Ovary (tissue), 3 donors: Measurements from ENCODE around the gene SLC25A53.

Experiments used
- EP300 ChIP-seq: sonication (generic); formaldehyde crosslinking; IDR thresholded peaks from one replicate; pipeline ENCODE4 v1.6.1; 2017; ENCODE audit warnings: antibody characterized with exemption
- POLR2A ChIP-seq: fragments of 450-650 bp; IDR thresholded peaks from one replicate; pipeline ENCODE4 v1.6.1; 2017; ENCODE audit warnings: antibody characterized with exemption, mild to moderate bottlenecking, moderate library complexity
- TF ChIP-seq, protein P1 (sequence below), 3 donors: fragments of 450-650 bp in 2 of 3; fragments of 200-600 bp in 1 of 3; IDR thresholded peaks; one replicate each; pipeline versions ENCODE4 v1.5.1 to v1.8.0; 2016 to 2022; ENCODE audit warnings: antibody characterized with exemption in 3 of 3, mild to moderate bottlenecking in 1 of 3
- donor health status: DM: no; HTN: no; CAD: no.

DNA sequence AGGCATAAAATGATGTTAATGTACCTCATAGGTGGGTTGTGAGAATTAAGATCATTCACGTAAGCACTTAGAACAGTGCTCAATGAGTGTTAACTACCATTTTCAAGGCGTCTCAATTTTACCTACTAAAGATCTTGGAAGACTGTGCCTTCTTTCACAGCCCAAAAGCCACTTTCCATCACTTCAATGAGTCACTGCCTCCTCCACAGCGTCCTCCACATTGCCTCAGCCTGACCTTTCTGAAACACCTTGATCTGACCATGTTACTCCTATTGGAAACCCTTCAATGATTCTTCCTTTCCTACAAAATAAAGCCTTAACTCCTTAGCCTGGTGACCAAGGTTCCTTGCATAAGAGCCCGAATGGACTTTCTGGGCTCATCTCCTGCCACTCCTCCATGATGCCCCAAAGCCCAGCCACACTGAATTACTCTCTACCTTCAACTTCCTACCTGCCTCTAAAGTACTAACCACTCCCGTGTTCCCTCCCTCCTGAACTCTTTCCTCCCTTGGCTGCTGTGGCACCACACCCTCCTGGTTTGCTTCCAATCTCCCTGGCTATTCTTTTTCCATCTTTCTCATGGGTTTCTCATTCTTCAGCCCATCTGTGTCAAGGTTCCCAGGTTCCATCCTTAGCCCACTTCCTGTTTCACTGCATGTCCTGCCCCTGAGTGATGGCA lies 22.1 kb downstream of the SLC25A53 start:
- TF ChIP-seq, protein P1, sequence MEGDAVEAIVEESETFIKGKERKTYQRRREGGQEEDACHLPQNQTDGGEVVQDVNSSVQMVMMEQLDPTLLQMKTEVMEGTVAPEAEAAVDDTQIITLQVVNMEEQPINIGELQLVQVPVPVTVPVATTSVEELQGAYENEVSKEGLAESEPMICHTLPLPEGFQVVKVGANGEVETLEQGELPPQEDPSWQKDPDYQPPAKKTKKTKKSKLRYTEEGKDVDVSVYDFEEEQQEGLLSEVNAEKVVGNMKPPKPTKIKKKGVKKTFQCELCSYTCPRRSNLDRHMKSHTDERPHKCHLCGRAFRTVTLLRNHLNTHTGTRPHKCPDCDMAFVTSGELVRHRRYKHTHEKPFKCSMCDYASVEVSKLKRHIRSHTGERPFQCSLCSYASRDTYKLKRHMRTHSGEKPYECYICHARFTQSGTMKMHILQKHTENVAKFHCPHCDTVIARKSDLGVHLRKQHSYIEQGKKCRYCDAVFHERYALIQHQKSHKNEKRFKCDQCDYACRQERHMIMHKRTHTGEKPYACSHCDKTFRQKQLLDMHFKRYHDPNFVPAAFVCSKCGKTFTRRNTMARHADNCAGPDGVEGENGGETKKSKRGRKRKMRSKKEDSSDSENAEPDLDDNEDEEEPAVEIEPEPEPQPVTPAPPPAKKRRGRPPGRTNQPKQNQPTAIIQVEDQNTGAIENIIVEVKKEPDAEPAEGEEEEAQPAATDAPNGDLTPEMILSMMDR (IDR thresholded peaks at IDR 0.05): no peak
- no peak for TF ChIP-seq EP300
- no peak for TF ChIP-seq POLR2A
